Aorta (tissue), 5 donors: Measurements from ENCODE around the gene CD3E. TPM values are rescaled to one million over a fixed set of nuclear protein-coding genes. Genes with fewer than 3 reads are reported as not detected.
A peak's percentile ranks its signal among the peaks of the same experiment; 100 is the strongest.

Experiments used
- ATAC-seq: fragments of 200-7000 bp; cut with Tn5 transposase; one replicate; pipeline ENCODE4 v1.9.1; 2022; ENCODE audit warnings: moderate library complexity; ENCODE audit not compliant: low FRiP score
- DNase-seq, 2 donors: peaks; one replicate each; pipeline ENCODE4 v3.0.0-alpha.2; 2020
- H3K27ac ChIP-seq, 2 donors: one replicate each; pipeline ENCODE4 v1.5.1; 2013; ENCODE audit warnings: low read length in 2 of 2, mild to moderate bottlenecking in 2 of 2, moderate library complexity in 2 of 2, control low read depth in 1 of 2, inconsistent platforms in 1 of 2, low read depth in 1 of 2
- H3K27me3 ChIP-seq, 2 donors: one replicate each; pipeline ENCODE4 v1.6.1; 2013; ENCODE audit warnings: control low read depth in 1 of 2, low read length in 1 of 2, mild to moderate bottlenecking in 1 of 2, moderate library complexity in 1 of 2; ENCODE audit not compliant: insufficient read depth in 2 of 2, control insufficient read depth in 1 of 2
- H3K36me3 ChIP-seq, 2 donors: one replicate each; pipeline ENCODE4 v1.6.1; 2013; ENCODE audit warnings: control low read depth in 1 of 2, low read length in 1 of 2, mild to moderate bottlenecking in 1 of 2; ENCODE audit not compliant: insufficient read depth in 2 of 2, control insufficient read depth in 1 of 2
- H3K4me1 ChIP-seq, 2 donors: one replicate each; pipeline ENCODE4 v1.6.1; 2013; ENCODE audit warnings: low read length in 2 of 2, control low read depth in 1 of 2, mild to moderate bottlenecking in 1 of 2, moderate library complexity in 1 of 2; ENCODE audit not compliant: insufficient read depth in 2 of 2, control insufficient read depth in 1 of 2
- H3K4me3 ChIP-seq, 2 donors: one replicate each; pipeline ENCODE4 v1.5.1; 2013; ENCODE audit warnings: low read length in 2 of 2, control low read depth in 1 of 2, mild to moderate bottlenecking in 1 of 2
- H3K9me3 ChIP-seq: one replicate; pipeline ENCODE4 v1.6.1; 2013; ENCODE audit warnings: mild to moderate bottlenecking, low read length; ENCODE audit not compliant: control insufficient read depth
- WGBS, 2 donors: extraction: QIAGEN DNeasy Blood & Tissue Kit; methylation state at CpG; one replicate each; pipeline ENCODE4 v1.1.7; 2013; 5-methylcytosine and 5-hydroxymethylcytosine counted together
- intact Hi-C, 2 donors: fragments of 100-400 bp; cut with DNase I; formaldehyde crosslinking; loops; one replicate each; pipeline versions ENCODE4 v1.14.2 to v1.15.0; 2022
- polyA plus RNA-seq, 2 donors: library from polyadenylated mRNA; stranded (reverse); fragments of 200-250 nt; gene quantifications; one replicate each; pipeline ENCODE4 v1.2.3, GENCODE V29; 2013
- total RNA-seq, 2 donors: library from RNA; stranded (reverse); fragmentation: NEBNext Ultra II Directional; extraction: Animal tissue kit (Norgen Biotek cat#: 25700); gene quantifications; one replicate each; pipeline ENCODE4 v1.2.1, GENCODE V29; 2021
- donor health status: healthy with polysubstance abuse.
- donor health status: Bipolar disorder and iron deficiency.
- donor health status: DM: no; HTN: no; CAD: no.
- donor health status: DM: no; HTN: no; CAD: no.
- donor health status: DM: yes; HTN: yes; CAD: no.

Gene CD3E
- total and polyA plus RNA-seq, 4 donors, result 0.43 to 5.2 (median 2.4) TPM

DNA sequence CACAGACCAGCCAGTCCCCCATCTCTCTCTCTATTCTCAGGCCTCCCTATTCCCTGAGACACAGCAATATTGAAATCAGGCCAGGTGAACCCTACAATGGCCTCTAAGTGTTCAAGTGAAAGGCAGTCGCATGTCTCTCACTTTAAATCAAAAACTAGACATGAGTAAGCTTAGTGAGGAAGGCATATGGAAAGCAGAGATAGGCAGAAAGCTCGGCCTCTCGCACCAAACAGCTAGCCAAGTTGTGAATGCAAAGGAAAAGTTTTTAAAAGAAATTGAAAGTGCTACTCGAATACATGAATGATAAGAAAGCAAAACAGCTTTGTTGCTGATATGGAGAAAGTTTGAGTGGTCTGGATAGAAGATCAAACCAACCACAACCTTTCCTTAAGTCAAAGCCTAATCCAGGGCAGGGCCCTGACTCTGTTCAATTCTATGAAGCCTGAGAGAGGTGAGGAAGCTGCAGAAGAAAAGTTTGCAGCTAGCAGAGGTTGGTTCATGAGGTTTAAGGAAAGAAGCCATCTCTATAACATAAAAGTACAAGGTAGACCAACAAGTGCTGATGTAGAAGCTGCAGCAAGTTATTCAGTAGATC lies 20.7 kb upstream of the CD3E start:
- 49 to 50% methylated on average over 4 of the region's 4 CpGs for WGBS, 2 donors
- DNase-seq, result no peak
- Histone ChIP-seq H3K4me1 (no peaks in the 10 kb centered on the region), H3K4me3 (no peak overlapping the region), H3K27me3 (no peaks in the 10 kb centered on the region), H3K36me3 (no peaks in the 10 kb centered on the region), H3K27ac (no peak overlapping the region), H3K9me3 (no peaks in the 10 kb centered on the region)
- intact Hi-C loops, result no loop called here
- no peak for ATAC-seq

GRCh38 chr11:118286545-118286944 lies 18.0 kb upstream of the CD3E start:
- ATAC-seq, result no peak
- Histone ChIP-seq H3K4me1 (no peaks in the 10 kb centered on the region), H3K4me3 (no peak overlapping the region), H3K27me3 (no peaks in the 10 kb centered on the region), H3K27ac (no peak overlapping the region), H3K9me3 (no peaks in the 10 kb centered on the region), H3K36me3 (no peaks in the 10 kb centered on the region)
- no peak for DNase-seq
- intact Hi-C loops, result no loop called here
- WGBS, 2 donors, result 62 to 75% methylated on average over 2 of the region's 2 CpGs

- no peak for DNase-seq
- Histone ChIP-seq H3K27me3 (no peaks in the 10 kb centered on the region), H3K4me3 (no peak overlapping the region), H3K9me3 (no peaks in the 10 kb centered on the region), H3K27ac (no peak overlapping the region), H3K36me3 (no peaks in the 10 kb centered on the region), H3K4me1 (no peaks in the 10 kb centered on the region)
- no peak for ATAC-seq
- intact Hi-C loops, result no loop called here
- WGBS, 2 donors, result 80 to 83% methylated on average over 1 of the region's 1 CpG
Measured at GRCh38 chr11:118287006-118287405, 17.5 kb upstream of the CD3E start.

DNA sequence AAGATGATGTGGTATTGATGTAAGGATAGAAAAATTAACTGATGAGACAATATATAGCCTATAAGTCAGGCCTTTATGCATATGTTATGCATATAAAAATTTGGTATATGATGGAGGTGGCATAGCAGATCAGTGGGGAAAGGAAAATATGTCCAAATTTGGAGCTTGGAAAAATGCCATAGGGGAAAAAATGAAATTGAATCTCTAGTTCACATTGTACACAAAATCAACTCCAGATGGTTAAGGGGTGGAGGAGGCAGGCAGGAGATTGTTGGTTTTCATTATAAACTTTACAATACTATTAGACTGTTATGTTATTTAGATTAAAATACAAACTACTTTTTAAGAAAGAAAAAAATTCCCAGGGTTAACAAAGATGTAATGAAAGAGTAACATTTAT lies 15.1 kb upstream of the CD3E start:
- no peak overlapping the region for H3K27ac ChIP-seq
- H3K9me3 ChIP-seq, result no peaks in the 10 kb centered on the region
- H3K4me1 ChIP-seq, result no peaks in the 10 kb centered on the region
- ATAC-seq (no peak), DNase-seq (no peak)
- H3K27me3 ChIP-seq, result no peaks in the 10 kb centered on the region
- intact Hi-C loops, result no loop called here
- H3K36me3 ChIP-seq, result no peaks in the 10 kb centered on the region
- no peak overlapping the region for H3K4me3 ChIP-seq

DNA sequence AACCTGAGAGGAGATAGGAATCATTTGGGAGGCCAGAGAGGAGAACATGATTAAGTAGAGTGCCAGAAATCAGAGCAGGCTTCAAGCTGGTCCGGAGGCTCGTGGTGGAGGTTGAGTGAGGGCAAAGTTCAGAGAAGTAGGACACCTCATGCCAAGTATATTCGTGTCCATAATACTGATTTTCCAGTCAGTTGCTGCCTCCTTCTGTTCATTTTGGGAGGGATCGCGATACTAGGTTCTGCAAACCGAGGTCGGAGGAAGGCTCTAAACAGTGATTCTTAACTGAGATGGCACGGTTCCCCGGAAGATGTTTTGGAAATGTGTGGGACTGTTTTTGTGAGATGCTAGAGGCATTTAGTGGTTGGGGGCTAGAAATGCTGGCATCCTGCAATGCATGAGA lies 13.6 kb upstream of the CD3E start:
- intact Hi-C loops, result no loop called here
- no peak for DNase-seq
- WGBS, 2 donors, result 25 to 30% methylated on average over 9 of the region's 9 CpGs

GRCh38 chr11:118291477-118292135 lies 12.9 kb upstream of the CD3E start:
- Histone ChIP-seq H3K27me3 (no peaks in the 10 kb centered on the region), H3K27ac (no peak overlapping the region), H3K9me3 (no peaks in the 10 kb centered on the region), H3K36me3 (no peaks in the 10 kb centered on the region), H3K4me3 (no peak overlapping the region), H3K4me1 (no peaks in the 10 kb centered on the region)
- intact Hi-C loops, result no loop called here
- ATAC-seq (no peak), DNase-seq (no peak)
- 76 to 83% methylated on average over 9 of the region's 9 CpGs for WGBS, 2 donors

More for the DNA sequence above, 13.6 kb upstream of the CD3E start:
- no peaks in the 10 kb centered on the region for H3K9me3 ChIP-seq
- no peaks in the 10 kb centered on the region for H3K36me3 ChIP-seq
- H3K27me3 ChIP-seq, result no peaks in the 10 kb centered on the region
- ATAC-seq, result peak; percentile 56
- no peaks in the 10 kb centered on the region for H3K4me1 ChIP-seq
- no peak overlapping the region for H3K4me3 ChIP-seq
- H3K27ac ChIP-seq, result no peak overlapping the region

- intact Hi-C loops, result no loop called here
- Histone ChIP-seq H3K27ac (no peak overlapping the region), H3K36me3 (no peaks in the 10 kb centered on the region), H3K4me3 (no peak overlapping the region), H3K9me3 (no peaks in the 10 kb centered on the region), H3K27me3 (no peaks in the 10 kb centered on the region), H3K4me1 (no peaks in the 10 kb centered on the region)
- 88 to 94% methylated on average over 2 of the region's 2 CpGs for WGBS, 2 donors
- ATAC-seq (no peak), DNase-seq (no peak)
Measured at GRCh38 chr11:118294053-118294452, 10.5 kb upstream of the CD3E start.

DNA sequence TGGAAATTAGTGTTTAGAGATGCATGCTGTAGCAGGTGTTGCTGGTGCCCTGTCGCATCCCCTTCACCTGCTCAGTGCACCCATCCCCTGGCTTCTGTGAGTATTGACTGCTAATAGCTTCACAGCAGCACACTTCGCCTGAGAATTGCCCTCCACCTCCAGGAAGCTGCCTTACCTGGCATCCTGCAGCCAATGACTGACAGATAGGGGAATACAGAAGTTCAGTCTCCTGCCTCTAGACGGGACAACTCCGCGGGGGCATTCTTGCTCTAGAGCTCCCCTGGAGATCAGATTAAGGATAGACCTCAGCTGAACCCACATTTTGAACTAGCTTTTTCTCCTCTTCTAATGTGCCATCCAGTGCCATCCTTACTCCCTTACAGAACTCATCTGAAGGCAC lies 9.3 kb upstream of the CD3E start:
- Histone ChIP-seq H3K4me1 (no peaks in the 10 kb centered on the region), H3K9me3 (no peaks in the 10 kb centered on the region), H3K36me3 (no peaks in the 10 kb centered on the region), H3K4me3 (no peak overlapping the region), H3K27ac (no peak overlapping the region), H3K27me3 (peaks cover 0 to 2% of the 10 kb centered on the region in 2 donors)
- WGBS, 2 donors, result 65 to 70% methylated on average over 5 of the region's 5 CpGs
- DNase-seq (no peak), ATAC-seq (no peak)
- intact Hi-C loops, result no loop called here

DNA sequence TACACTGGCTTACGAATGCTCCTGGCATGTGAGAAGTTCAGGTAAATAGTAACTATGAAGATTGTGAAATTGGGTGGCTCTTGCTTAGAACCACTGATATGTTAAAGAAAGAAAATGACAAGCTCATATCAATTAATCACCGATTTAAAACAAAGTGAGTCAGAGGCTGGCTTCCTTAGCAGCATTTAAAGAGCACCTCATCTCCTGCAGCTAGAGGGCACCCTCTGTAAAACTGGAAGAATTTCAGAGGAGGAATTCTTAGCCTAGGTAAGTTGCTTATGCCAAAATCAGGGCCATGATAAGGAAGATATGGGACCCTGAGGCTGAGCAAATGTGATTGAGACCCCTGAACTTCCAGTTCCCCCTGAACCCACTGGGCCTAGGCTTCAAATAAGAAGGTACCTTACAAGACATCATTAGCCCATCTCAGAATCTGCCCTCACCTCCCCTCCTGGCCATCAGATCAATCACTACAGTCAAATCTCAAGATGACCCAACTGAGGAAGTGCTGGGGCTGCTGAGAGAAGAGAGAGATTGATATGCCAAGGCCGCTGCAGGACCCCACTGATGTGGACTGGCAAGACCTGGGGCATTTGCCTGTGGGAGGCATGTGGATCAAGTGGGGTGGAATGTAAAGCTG lies 8.6 kb upstream of the CD3E start:
- Histone ChIP-seq H3K27me3 (peaks cover 0 to 2% of the 10 kb centered on the region in 2 donors), H3K36me3 (no peaks in the 10 kb centered on the region), H3K4me3 (no peak overlapping the region), H3K27ac (no peak overlapping the region), H3K9me3 (no peaks in the 10 kb centered on the region), H3K4me1 (no peaks in the 10 kb centered on the region)
- intact Hi-C loops, result no loop called here
- WGBS, 2 donors, result 63 to 64% methylated on average over 3 of the region's 3 CpGs
- ATAC-seq (no peak), DNase-seq (no peak)
